HepG2 (cell line): Measurements from ENCODE around the gene HUNK. TPM values are rescaled to one million over a fixed set of nuclear protein-coding genes. Genes with fewer than 3 reads are reported as not detected.

ENCODE experiments used
- HDAC1 ChIP-seq: sonication (generic); formaldehyde crosslinking; IDR thresholded peaks from 2 replicates; pipeline ENCODE4 v1.5.1; 2020; ENCODE audit warnings: mild to moderate bottlenecking, missing genetic modification reagents
- HNF4A ChIP-seq: sonication (generic); formaldehyde crosslinking; IDR thresholded peaks from 2 replicates; pipeline ENCODE4 v1.4.0; 2020; ENCODE audit warnings: missing genetic modification reagents
- IKZF4 ChIP-seq: sonication (generic); formaldehyde crosslinking; IDR thresholded peaks from 2 replicates; pipeline ENCODE4 v1.5.1; 2020; ENCODE audit warnings: borderline replicate concordance, mild to moderate bottlenecking, low read depth, missing genetic modification reagents; ENCODE audit errors: not compliant biosample characterization
- KLF12 ChIP-seq: sonication (generic); formaldehyde crosslinking; IDR thresholded peaks from 2 replicates; pipeline ENCODE4 v1.4.0; 2020; ENCODE audit warnings: missing genetic modification reagents, borderline replicate concordance
- SKI ChIP-seq: fragments of 450-650 bp; IDR thresholded peaks from one replicate; pipeline ENCODE4 v1.6.1; 2018; ENCODE audit warnings: mild to moderate bottlenecking; ENCODE audit not compliant: partially characterized antibody
- TOPORS ChIP-seq: sonication (generic); formaldehyde crosslinking; IDR thresholded peaks from 2 replicates; pipeline ENCODE4 v1.8.0; 2023; ENCODE audit warnings: mild to moderate bottlenecking, missing genetic modification reagents
- YEATS4 ChIP-seq: sonication (generic); formaldehyde crosslinking; IDR thresholded peaks from 2 replicates; pipeline ENCODE4 v1.4.0; 2020; ENCODE audit warnings: missing genetic modification reagents, borderline replicate concordance
- ZFP90 ChIP-seq: sonication (generic); formaldehyde crosslinking; IDR thresholded peaks from 2 replicates; pipeline ENCODE4 v1.8.0; 2022; ENCODE audit warnings: missing genetic modification reagents, mild to moderate bottlenecking, inconsistent platforms, borderline replicate concordance
- ZNF205 ChIP-seq: IDR thresholded peaks from 2 replicates; pipeline ENCODE4 v1.6.1; 2018; ENCODE audit warnings: missing biosample characterization, missing genetic modification reagents
- ZNF558 ChIP-seq: sonication (generic); formaldehyde crosslinking; IDR thresholded peaks from 2 replicates; pipeline ENCODE4 v1.9.0; 2022; ENCODE audit warnings: mild to moderate bottlenecking, missing genetic modification reagents, borderline replicate concordance
- polyA plus RNA-seq, 8 experiments: library from polyadenylated mRNA; depleted of rRNA in 3 of 8; stranded (reverse) in 7 of 8; unstranded in 1 of 8; fragments of >200 nt; fragmentation: Illumina TruSeq in 4 of 8; extraction: Trizol in 4 of 8; gene quantifications; 2 replicates each; pipeline versions ENCODE4 v1.2.1 to v1.2.3, GENCODE V29; 2011 to 2016; ENCODE audit warnings: low read depth in 4 of 8, missing spikeins in 1 of 8, mixed read lengths in 1 of 8; ENCODE audit not compliant: insufficient read depth in 1 of 8
- total RNA-seq, 5 experiments: library from RNA; depleted of rRNA; stranded (reverse); fragments of >200 nt; fragmentation: Illumina TruSeq; extraction: Trizol; gene quantifications; 2 replicates each; pipeline ENCODE4 v1.2.3, GENCODE V29; 2016; ENCODE audit warnings: low read depth in 1 of 5
- TF ChIP-seq, protein P1 (sequence below): IDR thresholded peaks from 2 replicates; pipeline ENCODE4 v1.4.0; 2020; ENCODE audit warnings: mild to moderate bottlenecking, missing genetic modification reagents
- TF ChIP-seq, protein P2 (sequence below): sonication (generic); formaldehyde crosslinking; IDR thresholded peaks from 2 replicates; pipeline ENCODE4 v1.5.0; 2020; ENCODE audit warnings: mild to moderate bottlenecking, missing genetic modification reagents
- TF ChIP-seq, protein P3 (sequence below): sonication (generic); formaldehyde crosslinking; IDR thresholded peaks from 2 replicates; pipeline ENCODE4 v1.5.0; 2020; ENCODE audit warnings: mild to moderate bottlenecking, missing genetic modification reagents, borderline replicate concordance
- TF ChIP-seq, protein P4 (sequence below), 2 experiments: sonication (generic) in 1 of 2; formaldehyde crosslinking in 1 of 2; IDR thresholded peaks; 2 replicates each; pipeline versions ENCODE4 v1.6.1 to v1.9.0; 2014 to 2022; ENCODE audit warnings: antibody characterized with exemption in 1 of 2, borderline replicate concordance in 1 of 2, inconsistent platforms in 1 of 2, low read depth in 1 of 2, missing genetic modification reagents in 1 of 2

HUNK gene
- total and polyA plus RNA-seq, 2 of the 13 experiments (the other 11 are each of a cell fraction or from before 2014, with no cell fraction given) = 1.8 to 1.9 TPM

DNA sequence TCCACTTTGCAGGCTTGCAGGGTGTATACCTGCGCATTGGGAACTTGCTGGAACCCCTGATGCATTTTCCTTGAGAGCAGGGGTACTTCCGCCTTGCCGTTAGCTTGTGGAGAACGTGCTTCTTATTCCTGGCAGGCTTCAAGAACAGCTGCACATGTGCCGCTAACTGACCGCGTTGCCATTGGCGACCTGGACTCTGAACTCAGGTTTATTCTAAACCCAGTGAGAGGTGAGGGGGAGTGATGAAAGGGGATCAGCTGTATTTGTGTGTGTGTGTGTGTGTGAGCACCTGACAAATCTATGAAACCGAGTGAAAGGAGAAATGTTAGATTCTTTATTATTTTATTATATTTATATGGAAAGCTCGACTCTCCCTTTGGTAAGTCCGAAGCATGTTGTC lies 128.6 kb downstream of the HUNK start (continued):
- no peak for TF ChIP-seq TOPORS (CRISPR knock-in tag)
- TF ChIP-seq ZNF205 (CRISPR knock-in tag) = no peak
- TF ChIP-seq HDAC1 (CRISPR knock-in tag) = 0 out of 2 replicates have a peak, but pooled peaks have one; percentile 32
- no peak for TF ChIP-seq IKZF4 (CRISPR knock-in tag)
- TF ChIP-seq, protein P1, sequence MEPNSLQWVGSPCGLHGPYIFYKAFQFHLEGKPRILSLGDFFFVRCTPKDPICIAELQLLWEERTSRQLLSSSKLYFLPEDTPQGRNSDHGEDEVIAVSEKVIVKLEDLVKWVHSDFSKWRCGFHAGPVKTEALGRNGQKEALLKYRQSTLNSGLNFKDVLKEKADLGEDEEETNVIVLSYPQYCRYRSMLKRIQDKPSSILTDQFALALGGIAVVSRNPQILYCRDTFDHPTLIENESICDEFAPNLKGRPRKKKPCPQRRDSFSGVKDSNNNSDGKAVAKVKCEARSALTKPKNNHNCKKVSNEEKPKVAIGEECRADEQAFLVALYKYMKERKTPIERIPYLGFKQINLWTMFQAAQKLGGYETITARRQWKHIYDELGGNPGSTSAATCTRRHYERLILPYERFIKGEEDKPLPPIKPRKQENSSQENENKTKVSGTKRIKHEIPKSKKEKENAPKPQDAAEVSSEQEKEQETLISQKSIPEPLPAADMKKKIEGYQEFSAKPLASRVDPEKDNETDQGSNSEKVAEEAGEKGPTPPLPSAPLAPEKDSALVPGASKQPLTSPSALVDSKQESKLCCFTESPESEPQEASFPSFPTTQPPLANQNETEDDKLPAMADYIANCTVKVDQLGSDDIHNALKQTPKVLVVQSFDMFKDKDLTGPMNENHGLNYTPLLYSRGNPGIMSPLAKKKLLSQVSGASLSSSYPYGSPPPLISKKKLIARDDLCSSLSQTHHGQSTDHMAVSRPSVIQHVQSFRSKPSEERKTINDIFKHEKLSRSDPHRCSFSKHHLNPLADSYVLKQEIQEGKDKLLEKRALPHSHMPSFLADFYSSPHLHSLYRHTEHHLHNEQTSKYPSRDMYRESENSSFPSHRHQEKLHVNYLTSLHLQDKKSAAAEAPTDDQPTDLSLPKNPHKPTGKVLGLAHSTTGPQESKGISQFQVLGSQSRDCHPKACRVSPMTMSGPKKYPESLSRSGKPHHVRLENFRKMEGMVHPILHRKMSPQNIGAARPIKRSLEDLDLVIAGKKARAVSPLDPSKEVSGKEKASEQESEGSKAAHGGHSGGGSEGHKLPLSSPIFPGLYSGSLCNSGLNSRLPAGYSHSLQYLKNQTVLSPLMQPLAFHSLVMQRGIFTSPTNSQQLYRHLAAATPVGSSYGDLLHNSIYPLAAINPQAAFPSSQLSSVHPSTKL (CRISPR knock-in tag) = peak; percentile 30; the same call in 1 of the 2 replicates
- TF ChIP-seq KLF12 (CRISPR knock-in tag) = no peak
- TF ChIP-seq, protein P2, sequence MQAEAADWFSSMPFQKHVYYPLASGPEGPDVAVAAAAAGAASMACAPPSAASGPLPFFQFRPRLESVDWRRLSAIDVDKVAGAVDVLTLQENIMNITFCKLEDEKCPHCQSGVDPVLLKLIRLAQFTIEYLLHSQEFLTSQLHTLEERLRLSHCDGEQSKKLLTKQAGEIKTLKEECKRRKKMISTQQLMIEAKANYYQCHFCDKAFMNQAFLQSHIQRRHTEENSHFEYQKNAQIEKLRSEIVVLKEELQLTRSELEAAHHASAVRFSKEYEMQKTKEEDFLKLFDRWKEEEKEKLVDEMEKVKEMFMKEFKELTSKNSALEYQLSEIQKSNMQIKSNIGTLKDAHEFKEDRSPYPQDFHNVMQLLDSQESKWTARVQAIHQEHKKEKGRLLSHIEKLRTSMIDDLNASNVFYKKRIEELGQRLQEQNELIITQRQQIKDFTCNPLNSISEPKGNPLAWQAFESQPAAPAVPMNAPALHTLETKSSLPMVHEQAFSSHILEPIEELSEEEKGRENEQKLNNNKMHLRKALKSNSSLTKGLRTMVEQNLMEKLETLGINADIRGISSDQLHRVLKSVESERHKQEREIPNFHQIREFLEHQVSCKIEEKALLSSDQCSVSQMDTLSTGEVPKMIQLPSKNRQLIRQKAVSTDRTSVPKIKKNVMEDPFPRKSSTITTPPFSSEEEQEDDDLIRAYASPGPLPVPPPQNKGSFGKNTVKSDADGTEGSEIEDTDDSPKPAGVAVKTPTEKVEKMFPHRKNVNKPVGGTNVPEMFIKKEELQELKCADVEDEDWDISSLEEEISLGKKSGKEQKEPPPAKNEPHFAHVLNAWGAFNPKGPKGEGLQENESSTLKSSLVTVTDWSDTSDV (CRISPR knock-in tag) = no peak
- no peak for TF ChIP-seq YEATS4 (CRISPR knock-in tag)
- no peak for TF ChIP-seq ZNF558 (CRISPR knock-in tag)
- TF ChIP-seq, protein P3, sequence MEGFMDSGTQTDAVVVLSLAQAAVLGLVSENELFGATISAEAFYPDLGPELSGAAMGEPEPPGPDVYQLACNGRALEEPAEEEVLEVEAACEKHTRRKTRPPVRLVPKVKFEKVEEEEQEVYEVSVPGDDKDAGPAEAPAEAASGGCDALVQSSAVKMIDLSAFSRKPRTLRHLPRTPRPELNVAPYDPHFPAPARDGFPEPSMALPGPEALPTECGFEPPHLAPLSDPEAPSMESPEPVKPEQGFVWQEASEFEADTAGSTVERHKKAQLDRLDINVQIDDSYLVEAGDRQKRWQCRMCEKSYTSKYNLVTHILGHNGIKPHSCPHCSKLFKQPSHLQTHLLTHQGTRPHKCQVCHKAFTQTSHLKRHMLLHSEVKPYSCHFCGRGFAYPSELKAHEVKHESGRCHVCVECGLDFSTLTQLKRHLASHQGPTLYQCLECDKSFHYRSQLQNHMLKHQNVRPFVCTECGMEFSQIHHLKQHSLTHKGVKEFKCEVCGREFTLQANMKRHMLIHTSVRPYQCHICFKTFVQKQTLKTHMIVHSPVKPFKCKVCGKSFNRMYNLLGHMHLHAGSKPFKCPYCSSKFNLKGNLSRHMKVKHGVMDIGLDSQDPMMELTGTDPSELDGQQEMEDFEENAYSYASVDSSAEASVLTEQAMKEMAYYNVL (CRISPR knock-in tag) = no peak
- TF ChIP-seq HNF4A (CRISPR knock-in tag) = peak; percentile 87
- no peak for TF ChIP-seq SKI
- TF ChIP-seq, protein P4, sequence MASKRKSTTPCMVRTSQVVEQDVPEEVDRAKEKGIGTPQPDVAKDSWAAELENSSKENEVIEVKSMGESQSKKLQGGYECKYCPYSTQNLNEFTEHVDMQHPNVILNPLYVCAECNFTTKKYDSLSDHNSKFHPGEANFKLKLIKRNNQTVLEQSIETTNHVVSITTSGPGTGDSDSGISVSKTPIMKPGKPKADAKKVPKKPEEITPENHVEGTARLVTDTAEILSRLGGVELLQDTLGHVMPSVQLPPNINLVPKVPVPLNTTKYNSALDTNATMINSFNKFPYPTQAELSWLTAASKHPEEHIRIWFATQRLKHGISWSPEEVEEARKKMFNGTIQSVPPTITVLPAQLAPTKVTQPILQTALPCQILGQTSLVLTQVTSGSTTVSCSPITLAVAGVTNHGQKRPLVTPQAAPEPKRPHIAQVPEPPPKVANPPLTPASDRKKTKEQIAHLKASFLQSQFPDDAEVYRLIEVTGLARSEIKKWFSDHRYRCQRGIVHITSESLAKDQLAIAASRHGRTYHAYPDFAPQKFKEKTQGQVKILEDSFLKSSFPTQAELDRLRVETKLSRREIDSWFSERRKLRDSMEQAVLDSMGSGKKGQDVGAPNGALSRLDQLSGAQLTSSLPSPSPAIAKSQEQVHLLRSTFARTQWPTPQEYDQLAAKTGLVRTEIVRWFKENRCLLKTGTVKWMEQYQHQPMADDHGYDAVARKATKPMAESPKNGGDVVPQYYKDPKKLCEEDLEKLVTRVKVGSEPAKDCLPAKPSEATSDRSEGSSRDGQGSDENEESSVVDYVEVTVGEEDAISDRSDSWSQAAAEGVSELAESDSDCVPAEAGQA (IDR thresholded peaks at IDR 0.05; ENCODE audit: low read depth) = no peak
- TF ChIP-seq, protein P4 (CRISPR knock-in tag; IDR thresholded peaks at IDR 0.05; ENCODE audit: borderline replicate concordance) = no peak
- TF ChIP-seq ZFP90 (CRISPR knock-in tag) = no peak
